CD4-positive, alpha-beta T cell treated with Interleukin-1 beta for 1 hour (primary cell): ENCODE data around the gene POLA2.
"Not testable (repeated sequence)": the region's sequence is repeated elsewhere in the genome, so short reads cannot be mapped to it uniquely, and the experiment has no call there.

ENCODE experiments used
- DNase-seq, 2 donors: peaks; one replicate each; pipeline ENCODE4 v3.0.0-alpha.2; 2020 to 2022

The POLA2 gene

DNA sequence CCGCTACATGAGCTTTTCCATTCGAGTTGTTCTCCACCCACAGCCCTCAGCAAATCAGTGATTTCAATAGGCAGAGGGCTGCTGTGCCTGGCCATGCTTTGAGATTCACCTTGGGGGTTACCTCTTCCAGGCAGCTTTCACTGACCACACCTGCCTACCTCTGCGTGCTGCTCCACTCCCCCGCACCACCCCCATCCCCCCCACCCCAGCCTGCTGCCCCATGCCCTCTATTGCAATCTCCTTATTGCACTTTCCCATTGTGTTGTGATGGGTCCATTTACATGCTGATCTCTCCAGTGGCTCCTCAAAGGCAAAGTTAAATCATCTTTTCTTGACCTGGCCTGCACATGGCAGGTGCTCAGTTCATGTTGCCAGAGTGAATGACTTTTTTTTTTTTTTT lies 18.0 kb upstream of the POLA2 start:
- DNase-seq: no peak

DNA sequence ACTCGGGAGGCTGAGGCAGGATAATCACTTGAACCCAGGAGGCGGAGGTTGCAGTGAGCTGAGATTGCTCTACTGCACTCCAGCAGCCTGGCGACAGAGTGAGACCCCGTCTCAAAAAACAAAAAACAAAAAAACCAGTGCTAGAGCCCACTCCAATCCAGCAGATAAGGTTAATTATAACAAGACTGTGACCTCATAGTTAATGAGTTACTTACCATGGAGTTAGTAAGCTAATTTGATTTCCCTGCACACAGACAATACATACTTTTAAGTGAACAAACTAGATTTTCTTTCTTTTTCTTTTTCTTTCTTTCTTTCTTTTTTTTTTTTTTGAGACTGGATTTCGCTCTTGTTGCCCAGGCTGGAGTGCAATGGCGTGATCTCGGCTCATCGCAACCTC lies 16.7 kb upstream of the POLA2 start:
- DNase-seq: not testable (repeated sequence)

DNA sequence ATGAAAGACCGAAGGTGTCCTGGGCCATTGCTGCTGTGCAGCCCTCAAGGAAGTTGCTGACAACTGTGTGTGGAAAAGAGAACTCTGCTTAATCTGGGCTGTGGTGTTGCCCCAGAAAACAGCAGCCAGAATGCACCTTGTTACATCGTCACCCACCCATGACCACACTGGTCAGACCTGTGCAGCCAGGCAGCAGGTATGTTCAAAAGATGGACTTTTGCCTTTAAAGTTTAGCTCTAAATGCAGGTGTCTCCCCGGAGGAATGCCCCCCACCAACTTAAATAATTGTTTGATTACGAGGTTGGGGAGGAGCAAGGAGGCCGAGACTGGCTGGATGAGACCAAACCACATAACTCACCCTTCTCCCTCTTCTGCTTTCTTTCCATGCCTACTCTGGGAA lies 15.3 kb upstream of the POLA2 start:
- no peak for DNase-seq

DNA sequence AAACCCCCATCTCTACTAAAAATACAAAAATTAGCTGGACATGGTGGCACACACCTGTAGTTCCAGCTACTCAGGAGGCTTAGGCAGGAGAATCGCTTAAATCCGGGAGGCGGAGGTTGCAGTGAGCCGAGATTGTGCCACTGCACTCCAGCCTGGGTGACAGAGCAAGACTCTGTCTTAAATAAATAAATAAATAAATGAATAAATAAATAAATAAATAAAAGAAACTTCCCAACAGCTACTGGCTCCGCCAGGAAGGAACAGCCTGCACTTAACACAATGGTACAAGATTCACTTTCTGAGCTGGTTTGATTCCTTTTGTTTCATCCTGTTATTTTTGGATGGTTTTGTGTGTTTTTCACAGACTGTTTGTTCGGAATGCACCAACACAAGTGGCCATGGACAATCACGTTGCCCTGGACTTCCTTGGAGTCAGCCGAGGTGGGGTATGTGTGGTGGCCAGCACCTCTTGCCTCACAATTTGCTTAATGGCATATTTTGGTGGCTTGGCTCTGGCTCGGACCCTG lies 13.5 kb upstream of the POLA2 start:
- DNase-seq: not testable (repeated sequence)

DNA sequence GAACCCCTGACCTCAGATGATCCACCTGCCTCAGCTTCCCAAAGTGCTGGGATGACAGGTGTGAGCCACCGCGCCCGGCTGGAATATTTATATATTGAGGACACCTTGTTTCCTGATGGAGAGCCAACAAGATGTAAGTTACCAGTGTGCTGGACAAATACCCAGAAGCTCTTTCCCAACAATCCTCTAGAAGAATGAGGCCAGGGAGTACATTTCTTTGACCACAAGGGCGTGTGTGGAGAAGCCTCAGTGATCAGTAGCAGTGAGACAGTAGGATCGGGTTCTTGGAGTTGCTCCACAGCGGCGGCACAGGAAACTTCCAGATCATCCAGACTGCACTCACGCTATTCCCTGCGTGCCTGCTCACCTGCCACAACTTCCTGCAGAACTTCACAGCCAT lies 10.3 kb upstream of the POLA2 start:
- DNase-seq: no peak

DNA sequence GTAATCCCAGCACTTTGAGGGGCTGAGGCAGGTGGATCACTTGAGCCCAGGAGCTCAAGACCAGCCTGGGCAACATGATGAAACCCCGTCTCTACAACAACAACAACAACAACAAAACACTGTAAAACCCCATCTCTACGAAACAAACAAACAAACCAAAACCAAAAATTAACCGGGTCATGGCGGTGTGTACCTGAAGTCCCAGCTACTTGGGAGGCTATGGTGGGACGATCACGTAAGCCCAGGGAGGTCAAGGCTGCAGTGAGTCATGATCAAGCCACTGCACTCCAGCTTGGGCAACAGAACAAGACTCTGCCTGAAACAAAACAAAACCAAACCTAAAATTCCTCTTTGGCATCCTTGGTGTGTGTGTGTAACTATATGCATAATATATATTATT lies 7.0 kb upstream of the POLA2 start:
- DNase-seq: no peak

DNA sequence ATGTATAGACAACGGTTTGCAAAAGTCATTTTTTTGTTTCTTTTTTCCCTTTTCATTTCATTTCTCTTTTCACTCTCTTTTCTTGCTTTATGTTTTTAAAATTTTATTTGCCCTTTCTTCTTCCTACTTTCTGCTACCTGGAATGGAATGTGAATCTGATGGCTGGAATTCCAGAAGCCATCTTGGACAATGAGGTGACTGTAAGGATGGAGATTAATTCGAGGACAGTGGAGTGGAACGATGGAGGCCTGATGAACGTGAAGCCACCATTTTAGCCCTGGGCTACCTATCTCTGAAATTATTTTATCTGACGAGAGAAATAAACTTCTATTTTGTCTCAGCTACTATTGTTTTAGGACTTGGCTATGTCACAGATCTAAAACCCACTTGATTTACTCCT lies 2.8 kb upstream of the POLA2 start:
- no peak for DNase-seq

DNA sequence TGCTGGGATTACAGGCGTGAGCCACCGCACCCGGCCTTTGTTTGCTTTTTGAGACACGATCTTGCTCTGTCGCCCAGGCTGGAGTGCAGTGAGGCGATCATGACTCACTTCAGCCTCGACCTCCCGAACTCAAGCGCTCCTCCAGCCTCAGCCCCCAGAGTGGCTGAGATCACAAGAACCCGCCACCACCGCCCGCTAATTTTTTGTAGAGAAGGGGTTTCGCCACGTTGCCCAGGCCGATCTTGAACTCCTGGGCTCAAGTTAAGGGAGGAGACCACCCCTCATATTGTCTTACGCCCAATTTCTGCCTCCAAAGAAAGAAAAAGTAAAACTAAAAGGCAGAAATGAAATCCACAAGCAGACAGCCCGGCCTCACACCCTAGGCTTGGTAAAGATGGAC lies 1.5 kb upstream of the POLA2 start:
- no peak for DNase-seq

DNA sequence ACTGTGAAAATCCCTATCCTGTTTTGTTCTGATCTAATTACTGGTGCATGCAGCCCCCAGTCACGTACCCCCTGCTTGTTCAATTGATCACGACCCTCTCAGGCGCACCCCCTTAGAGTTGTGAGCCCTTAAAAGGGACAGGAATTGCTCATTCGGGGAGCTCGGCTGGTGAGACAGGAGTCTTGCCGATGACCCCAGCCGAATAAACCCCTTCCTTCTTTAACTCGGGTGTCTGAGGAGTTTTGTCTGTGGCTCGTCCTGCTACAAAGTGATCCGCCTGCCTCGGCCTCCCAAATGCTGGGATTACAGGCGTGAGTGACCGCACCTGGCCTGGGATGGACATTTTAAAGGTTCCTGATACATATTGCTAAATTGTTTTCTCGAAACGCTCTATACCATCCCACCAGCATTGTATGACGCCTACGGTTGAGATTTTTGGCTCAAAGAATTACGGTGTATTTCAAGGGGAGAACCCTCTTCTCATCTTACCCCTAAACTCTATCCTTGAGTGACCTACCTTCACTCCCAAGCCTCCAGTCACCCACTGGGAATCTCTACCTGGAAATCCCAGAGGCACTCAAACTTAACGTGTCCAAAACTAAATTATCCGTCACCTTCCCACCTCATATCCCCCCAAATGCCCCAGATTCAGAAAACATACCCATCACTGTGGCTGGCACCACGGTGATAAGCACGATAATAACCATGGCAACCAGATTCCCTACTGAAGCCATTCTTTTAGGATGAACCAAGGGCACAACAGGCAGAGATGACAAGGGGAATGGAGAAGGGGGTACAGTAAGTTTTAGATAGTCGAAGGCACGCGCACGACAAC lies 789 bp upstream of the POLA2 start:
- DNase-seq: no peak

DNA sequence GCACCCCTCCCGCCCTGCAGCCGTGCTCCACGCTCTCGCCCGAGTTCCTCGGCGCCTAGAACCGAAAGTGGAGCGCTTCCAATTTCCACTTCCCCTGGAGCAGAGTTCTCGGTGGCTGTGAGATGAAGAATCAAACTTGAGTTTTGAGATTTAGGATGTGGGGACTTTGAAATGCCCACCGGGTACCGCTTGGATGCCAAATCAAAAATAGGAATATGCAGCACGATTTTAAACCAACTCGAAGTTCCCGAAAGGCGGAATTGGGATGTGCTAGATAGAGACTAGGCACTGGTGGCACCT lies 569 bp downstream of the POLA2 start:
- DNase-seq: peak in 1 of 2 donors; percentile 22

DNA sequence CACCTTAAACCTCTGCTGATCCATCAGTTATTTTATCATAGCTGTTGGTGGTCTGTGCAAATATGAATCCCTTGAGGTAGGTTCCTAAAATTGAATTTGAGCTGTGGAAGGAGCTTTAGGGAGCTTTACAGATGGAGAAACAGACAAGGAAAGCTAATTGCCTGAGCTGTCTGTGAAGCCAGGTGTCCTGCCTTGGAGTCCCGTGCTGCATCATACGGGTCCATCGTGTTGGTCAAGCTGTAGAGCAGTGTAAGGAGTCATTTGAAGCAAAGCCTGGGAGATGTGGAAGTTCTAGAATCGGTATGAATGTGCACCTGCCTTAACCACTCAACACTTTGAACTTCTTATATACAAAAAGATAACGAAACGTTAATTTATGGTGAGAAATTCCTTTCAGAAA lies 1.0 kb downstream of the POLA2 start:
- DNase-seq: no peak

DNA sequence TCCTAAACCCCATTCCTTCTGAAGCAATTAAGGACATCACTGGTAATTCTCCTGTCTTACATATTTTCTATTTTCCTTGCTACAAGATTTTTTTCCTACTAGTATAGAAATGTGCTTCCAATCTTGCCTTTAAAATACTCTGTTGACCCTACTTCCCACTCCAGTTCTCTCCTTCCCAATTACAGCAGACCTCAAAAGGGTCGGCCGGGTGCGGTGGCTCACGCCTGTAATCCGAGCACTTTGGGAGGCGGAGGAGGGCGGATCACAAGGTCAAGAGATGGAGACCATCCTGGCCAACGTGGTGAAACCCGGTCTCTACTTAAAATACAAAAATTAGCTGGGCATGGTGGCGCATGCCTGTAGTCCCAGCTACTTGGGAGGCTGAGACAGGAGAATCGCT lies 3.0 kb downstream of the POLA2 start:
- DNase-seq: not testable (repeated sequence)

DNA sequence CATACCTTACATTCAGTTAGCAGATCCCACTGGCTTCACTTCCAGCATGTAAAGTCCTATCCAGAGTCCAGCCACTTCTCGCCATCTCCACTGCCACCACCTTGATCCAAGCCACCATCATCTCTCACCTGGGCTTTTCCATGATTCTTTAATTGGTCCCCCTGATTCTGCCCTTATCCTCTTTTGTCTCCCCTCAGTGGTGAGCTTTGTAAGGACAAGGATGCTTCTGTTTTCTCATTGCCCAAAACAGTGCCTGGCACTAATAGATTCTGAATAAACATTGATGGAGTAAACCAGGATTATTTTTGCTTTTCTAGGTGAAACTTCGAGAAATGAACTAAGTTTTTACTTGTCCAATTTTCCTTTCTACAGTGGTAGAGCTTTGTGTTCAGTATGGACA lies 4.4 kb downstream of the POLA2 start:
- DNase-seq: no peak

DNA sequence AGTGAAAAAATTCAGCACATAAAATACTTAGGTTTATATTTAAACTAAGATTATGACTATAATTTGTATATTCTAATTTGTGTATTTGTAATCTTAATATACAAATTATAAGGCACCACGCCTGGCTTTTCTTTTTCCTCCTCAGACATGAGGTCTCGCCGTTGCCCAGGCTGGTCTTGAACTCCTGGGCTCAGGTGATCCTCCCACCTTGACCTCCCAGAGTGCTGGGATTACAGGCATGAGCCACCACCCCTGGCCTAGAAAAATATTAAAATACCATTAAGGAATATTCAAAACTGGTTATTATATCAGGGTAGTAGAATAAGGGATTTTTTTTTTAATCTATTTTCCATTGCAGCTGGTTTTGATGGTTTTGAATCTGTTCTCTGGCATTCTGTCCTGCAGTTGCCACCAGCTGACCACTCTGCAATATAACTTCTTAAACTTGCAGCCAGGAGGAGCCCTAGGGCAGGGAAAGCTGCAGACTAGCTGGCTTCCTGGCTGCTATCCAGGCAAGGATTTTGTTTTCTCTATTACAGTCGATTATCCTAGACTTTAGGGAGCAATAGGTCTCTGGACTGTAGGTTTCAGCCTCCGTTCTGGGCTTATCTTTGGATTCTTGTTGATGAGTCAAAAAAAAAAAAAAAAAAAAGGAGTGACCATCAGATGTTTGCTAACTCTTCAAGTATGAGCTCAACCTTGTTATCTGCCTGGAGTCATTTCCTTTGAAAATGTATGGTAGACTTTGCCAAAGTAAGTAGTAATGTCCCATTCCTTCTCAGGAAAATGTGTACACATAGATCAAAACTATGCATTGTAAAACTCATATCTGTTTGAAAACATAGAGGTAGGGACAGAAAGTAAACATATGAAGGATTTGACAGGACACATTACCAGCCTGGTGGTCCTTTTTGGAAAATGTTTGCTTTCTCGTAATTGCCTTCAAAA lies 13.2 kb downstream of the POLA2 start:
- peak; percentile 51 to 53 for DNase-seq

DNA sequence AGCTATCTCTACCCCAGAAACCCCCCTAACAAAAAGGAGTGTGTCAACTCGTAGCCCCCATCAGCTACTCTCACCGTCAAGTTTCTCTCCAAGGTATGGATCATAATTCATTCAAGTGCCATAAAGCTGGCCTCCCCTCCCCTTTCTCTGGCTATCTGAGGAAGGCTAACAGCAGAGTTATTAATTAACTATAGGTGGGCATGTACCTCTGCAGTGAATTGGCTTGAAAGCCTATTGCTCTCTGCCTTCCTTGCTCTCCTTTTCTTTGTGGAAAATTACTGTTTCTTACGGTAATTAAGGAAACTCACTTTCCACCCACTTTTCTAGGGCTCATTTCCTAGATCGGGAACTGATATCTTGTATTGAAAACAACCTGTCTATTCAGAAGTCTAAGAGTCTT lies 14.1 kb downstream of the POLA2 start:
- DNase-seq: no peak

DNA sequence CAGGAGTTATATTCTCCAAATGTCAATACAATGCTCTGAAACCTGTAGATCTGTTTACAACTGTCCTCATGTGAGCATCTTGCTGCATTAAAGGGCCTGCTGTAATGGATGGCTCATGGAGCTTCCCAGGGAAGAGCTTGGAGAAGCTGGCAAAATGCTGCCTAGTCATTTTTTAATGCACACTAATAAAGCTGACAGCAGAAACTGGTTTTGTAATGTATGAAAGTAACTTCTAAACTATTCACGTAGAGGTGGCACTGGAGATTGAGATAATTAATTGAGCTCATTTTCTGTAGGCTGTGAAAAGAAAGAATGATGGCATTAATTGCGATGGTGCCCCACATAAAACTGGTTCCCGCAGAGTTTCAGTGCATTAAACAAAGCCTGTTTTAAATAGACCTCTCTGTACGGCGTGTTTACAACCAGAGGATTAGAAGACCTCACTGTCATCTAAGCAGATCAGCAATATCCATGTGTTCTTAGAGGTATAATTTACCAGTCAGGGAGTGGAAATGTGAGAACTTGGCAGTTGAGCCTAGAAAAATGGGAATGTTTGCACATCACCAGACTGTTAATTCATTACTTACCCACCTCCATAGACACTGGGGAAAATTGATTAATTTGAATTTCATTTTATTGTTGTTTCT lies 16.0 kb downstream of the POLA2 start:
- DNase-seq: no peak

DNA sequence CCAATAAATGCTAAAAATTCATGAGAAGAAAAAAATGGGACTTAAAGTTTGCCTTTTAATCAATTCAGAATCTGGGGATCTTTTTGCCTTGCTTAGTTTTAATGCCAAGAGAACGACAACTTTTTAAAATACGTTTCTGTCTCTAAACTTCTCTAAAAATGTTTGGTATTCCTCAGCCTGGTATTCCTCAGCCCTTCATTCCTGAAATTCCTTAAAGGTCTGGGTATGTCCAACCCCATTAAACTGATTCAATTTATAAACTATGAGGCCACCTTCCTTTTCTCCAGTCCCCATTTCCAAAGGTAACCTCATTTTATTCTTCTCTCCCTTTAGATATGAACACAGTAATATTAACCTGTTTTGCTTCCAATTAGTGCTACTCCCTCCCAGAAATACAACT lies 16.6 kb downstream of the POLA2 start:
- no peak for DNase-seq

DNA sequence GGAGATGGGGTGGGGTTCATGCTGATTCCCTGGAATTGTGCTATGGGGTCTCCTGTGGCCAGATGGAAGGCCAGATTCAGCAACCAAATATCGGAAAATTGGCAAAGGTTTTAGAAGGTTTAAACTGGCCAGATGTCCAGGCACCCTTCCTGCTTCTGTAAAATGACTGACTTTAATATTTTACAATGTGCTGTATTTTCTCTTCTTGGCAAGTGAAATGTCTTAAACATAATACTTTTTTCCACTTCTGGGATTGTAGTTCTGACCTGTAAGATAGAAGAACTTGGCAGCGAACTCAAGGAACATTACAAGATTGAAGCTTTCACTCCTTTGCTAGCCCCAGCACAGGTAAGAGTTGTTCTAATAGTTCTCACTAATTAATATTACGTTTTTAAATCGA lies 17.5 kb downstream of the POLA2 start:
- DNase-seq: no peak

DNA sequence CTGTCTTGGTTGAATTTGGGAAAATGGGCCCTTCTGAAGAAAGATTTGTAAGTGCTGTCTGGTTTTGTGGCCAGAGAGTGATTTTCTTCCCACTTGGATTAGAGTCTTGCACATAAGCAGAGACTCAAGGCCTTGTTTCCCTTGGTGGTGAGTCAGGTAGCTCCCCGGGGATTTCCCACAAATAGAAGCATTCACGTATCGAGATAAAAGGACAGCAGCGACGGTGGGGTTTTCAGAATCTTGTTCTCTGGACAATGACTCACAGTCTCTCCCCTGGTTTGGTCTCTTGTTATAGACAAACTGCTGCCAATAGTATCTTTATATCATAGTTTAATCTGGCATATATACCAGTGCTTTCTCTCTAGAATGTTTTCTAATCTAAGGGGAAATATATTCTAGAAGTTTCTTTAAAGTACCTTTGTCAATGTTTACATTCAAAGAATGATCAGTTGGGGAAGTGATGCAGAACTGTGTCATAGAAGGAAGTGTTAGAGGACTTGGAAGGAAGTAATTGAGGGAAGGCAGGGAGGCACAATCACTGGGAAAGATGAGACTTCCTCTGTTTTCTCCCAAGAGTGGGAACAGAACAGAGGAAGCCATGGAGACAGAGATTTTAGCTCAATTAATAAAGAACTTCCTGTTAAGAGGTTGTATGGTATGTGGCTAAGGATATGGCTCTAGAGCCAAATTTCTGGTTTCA lies 18.1 kb downstream of the POLA2 start:
- peak; percentile 32 to 42 for DNase-seq

DNA sequence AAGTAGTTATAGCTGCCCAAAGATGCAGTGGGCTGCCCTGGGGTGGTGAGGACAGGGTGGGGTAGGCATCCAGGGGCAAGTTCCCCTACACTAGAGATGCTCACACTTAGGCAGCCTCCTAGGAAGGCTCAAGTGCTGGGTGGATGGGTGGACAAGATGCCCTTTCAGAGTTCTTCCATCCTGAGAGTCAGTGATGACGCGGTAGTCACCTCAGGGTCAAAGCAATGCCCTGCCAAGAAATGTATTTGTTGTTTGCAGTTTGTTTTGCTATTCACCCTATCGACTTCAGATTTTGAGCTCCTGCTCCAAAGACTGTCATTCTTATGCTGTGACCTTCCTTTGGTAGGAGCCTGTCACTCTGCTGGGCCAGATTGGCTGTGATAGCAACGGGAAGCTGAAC lies 18.9 kb downstream of the POLA2 start:
- no peak for DNase-seq

DNA sequence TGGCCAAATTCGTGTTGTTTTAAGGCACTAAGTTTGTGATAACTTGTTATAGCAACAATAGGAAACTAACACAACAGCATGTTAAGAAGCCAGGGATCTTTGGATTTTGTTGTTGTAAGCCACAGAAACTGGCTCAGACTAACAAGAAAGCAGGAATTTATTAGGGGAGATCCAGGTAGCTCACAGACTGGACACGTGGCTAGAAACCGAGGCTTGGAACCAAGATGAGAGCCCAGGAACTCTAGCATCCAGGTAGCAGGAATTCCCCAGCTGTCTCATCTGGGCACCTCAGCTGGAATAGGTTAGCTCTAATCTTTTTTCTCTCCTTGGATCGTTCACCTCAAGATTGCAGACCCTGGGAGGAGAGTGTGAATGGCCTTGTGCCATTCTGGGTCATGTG lies 24.9 kb downstream of the POLA2 start:
- no peak for DNase-seq

DNA sequence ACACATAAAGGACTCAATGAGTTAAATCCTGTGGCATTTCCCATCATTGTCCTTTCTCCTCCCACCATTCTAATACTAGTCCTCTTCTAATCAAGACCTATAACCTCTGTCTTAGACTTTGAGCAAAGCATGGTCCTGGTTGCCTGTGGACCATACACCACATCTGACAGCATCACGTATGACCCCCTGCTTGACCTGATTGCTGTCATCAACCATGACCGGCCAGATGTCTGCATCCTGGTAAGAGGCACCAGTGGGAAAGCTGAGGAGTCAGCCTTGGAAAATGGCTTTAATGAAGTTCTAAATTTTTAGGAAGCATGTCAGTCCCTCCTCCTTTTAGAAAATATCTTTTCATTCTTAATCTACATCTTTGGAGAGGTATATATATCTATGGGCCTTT lies 25.8 kb downstream of the POLA2 start:
- no peak for DNase-seq
